ENCODE results near the gene IFT25. TPM values are rescaled to one million over a fixed set of nuclear protein-coding genes. Genes with fewer than 3 reads are reported as not detected.
"Not testable (repeated sequence)": the region's sequence is repeated elsewhere in the genome, so short reads cannot be mapped to it uniquely, and the experiment has no call there.

IFT25 gene
- total RNA-seq, 1 experiment from 2014 or later: 43.3 TPM

GRCh38 chr1:53889304-53890298 lies 55.9 kb downstream of the IFT25 start, which contains the start of gene YIPF1:
YIPF1 (minus strand) TSS chr1:53889797; CDS start chr1:53888937, 860 bp downstream.
- peak; percentile 87 for DNase-seq (ENCODE audit: low read depth)

- no peak for DNase-seq (ENCODE audit: low read depth)
Observed at GRCh38 chr1:53888681-53889080, 56.8 kb downstream of the IFT25 start.

GRCh38 chr1:53883600-53883999 lies 61.9 kb downstream of the IFT25 start:
- not testable (repeated sequence) for DNase-seq (ENCODE audit: low read depth)

GRCh38 chr1:53881853-53882252 lies 63.6 kb downstream of the IFT25 start:
- DNase-seq (ENCODE audit: low read depth): not testable (repeated sequence)

- DNase-seq (ENCODE audit: low read depth): peak; percentile 49
Observed at GRCh38 chr1:53878492-53879105, 66.9 kb downstream of the IFT25 start.

- not testable (repeated sequence) for DNase-seq (ENCODE audit: low read depth)
Observed at GRCh38 chr1:53875150-53875549, 70.3 kb downstream of the IFT25 start.

- no peak for DNase-seq (ENCODE audit: low read depth)
Observed at GRCh38 chr1:53871773-53872484, 73.6 kb downstream of the IFT25 start.

Other genes starting within 250 kb of the IFT25 start
- 3.7 and 4.6 TPM in 2 replicates for gene GLIS1, start 206.5 kb downstream of the IFT25 start, total RNA-seq (2014; rRNA removed)
- 39.3 and 42.0 TPM in 2 replicates for gene NDC1, start 107.4 kb downstream of the IFT25 start, total RNA-seq (2014; rRNA removed)
- 20.8 and 28.0 TPM in 2 replicates for gene YIPF1, start 55.9 kb downstream of the IFT25 start, total RNA-seq (2014; rRNA removed)
- not detected in 2 replicates for gene DIO1, start 51.5 kb downstream of the IFT25 start, total RNA-seq (2014; rRNA removed)
- 46.6 and 49.3 TPM in 2 replicates for gene LRRC42, start 651 bp upstream of the IFT25 start, total RNA-seq (2014; rRNA removed)
- not detected in 2 replicates for gene LDLRAD1, start 72.5 kb upstream of the IFT25 start, total RNA-seq (2014; rRNA removed)
- gene TMEM59, start 107.5 kb upstream of the IFT25 start, total RNA-seq (2014; rRNA removed): 247 and 269 TPM in 2 replicates
- gene TCEANC2, start 107.9 kb upstream of the IFT25 start, total RNA-seq (2014; rRNA removed): 4.6 and 6.3 TPM in 2 replicates
- not detected in 2 replicates for gene CDCP2, start 207.3 kb upstream of the IFT25 start, total RNA-seq (2014; rRNA removed)